GM15510 (cell line): ENCODE data around the gene ARSI.

Source experiments
- POLR2A ChIP-seq: IDR thresholded peaks from 3 replicates; pipeline ENCODE4 v1.6.1; 2011; ENCODE audit warnings: borderline replicate concordance; ENCODE audit not compliant: insufficient read length; ENCODE audit errors: extremely low read depth

ARSI gene

GRCh38 chr5:150305557-150305956, 2.9 kb upstream of the ARSI start:
- TF ChIP-seq POLR2A: no peak

GRCh38 chr5:150305095-150305494, 2.4 kb upstream of the ARSI start:
- TF ChIP-seq POLR2A: no peak

GRCh38 chr5:150304481-150305081, 1.9 kb upstream of the ARSI start:
- TF ChIP-seq POLR2A: no peak

GRCh38 chr5:150303660-150304386, 1.1 kb upstream of the ARSI start:
- no peak for TF ChIP-seq POLR2A

- TF ChIP-seq POLR2A: no peak
Observed at GRCh38 chr5:150303070-150303615, 438 bp upstream of the ARSI start.

GRCh38 chr5:150301901-150302300, 804 bp downstream of the ARSI start:
- no peak for TF ChIP-seq POLR2A

- no peak for TF ChIP-seq POLR2A
Observed at GRCh38 chr5:150301170-150301505, 1.6 kb downstream of the ARSI start.

- no peak for TF ChIP-seq POLR2A
Observed at GRCh38 chr5:150300496-150301169, 2.1 kb downstream of the ARSI start.

GRCh38 chr5:150299571-150300327, 3.0 kb downstream of the ARSI start:
- no peak for TF ChIP-seq POLR2A

GRCh38 chr5:150298701-150299451, 3.8 kb downstream of the ARSI start:
- no peak for TF ChIP-seq POLR2A

GRCh38 chr5:150297934-150298595, 4.6 kb downstream of the ARSI start:
- TF ChIP-seq POLR2A: no peak

- no peak for TF ChIP-seq POLR2A
Observed at GRCh38 chr5:150297236-150297890, 5.3 kb downstream of the ARSI start.

GRCh38 chr5:150296496-150296895, 6.2 kb downstream of the ARSI start:
- no peak for TF ChIP-seq POLR2A
